Measurements from ENCODE around the gene SLC19A1. TPM values are rescaled to one million over a fixed set of nuclear protein-coding genes. Genes with fewer than 3 reads are reported as not detected.

SLC19A1 gene
- total RNA-seq, 6 experiments from 2014 or later = 4.5 to 24.5 (median 15.7) TPM

DNA sequence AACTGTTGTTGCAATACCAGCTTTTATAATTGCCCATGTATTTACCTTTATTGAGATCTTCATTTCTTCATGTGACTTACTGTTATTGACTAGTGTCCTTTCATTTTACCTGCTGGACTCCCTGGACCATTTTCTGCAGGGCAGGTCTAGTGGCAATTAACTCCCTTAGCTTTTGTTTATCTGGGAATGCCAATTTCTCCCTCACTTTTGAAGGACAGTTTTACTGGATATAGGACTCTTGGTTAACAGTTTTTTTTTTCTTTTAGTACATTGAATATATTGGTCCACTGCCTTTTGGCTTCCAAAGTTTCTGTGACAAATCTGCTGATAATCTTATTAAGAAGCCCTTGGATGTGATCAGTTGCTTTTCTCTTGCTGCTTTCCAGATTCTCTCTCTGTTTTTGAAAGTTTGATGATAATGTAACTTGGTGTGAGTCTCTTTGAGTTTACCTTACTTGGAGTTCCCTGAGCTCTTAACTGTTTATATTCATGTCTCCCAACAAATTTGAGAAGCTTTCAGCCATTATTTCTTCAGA lies 80.4 kb downstream of the SLC19A1 start:
- intact Hi-C loops (cut with DNase I) = no loop called here
- H3K4me1 ChIP-seq = peaks cover 0 to 69% (median 37%) of the 10 kb centered on the region in 4 donors

DNA sequence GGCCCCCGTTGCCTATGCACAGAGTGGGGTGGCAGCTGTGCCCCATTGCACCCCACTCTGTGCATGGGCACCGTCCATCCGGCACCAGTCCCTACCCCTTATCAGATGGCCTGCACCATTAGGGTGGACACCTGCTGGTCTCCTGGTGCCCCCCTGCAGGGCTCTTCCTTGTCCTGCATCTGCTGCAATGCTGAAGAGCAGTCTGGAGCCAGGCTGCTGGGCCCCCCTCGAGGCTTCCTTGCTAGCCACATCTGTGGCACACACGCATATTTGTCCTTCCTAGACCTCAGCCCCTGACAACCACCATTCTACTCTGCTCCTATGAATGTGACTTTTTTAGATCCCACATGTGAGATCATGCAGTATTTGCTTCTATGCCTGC lies 80.9 kb downstream of the SLC19A1 start:
- intact Hi-C loops (cut with DNase I) = no loop called here
- Histone ChIP-seq H3K4me3 (peak overlapping the region in 2 of 3 donors; percentile 3 to 10), H3K27me3 (no peaks in the 10 kb centered on the region), H3K9me3 (no peaks in the 10 kb centered on the region), H3K4me1 (peaks cover 0 to 65% (median 35%) of the 10 kb centered on the region in 4 donors), H3K36me3 (peaks cover 0 to 14% (median 0%) of the 10 kb centered on the region in 4 donors), H3K27ac (peak overlapping the region; percentile 9 to 44 (median 9))
- ATAC-seq = no peak
- TF ChIP-seq, protein P1, sequence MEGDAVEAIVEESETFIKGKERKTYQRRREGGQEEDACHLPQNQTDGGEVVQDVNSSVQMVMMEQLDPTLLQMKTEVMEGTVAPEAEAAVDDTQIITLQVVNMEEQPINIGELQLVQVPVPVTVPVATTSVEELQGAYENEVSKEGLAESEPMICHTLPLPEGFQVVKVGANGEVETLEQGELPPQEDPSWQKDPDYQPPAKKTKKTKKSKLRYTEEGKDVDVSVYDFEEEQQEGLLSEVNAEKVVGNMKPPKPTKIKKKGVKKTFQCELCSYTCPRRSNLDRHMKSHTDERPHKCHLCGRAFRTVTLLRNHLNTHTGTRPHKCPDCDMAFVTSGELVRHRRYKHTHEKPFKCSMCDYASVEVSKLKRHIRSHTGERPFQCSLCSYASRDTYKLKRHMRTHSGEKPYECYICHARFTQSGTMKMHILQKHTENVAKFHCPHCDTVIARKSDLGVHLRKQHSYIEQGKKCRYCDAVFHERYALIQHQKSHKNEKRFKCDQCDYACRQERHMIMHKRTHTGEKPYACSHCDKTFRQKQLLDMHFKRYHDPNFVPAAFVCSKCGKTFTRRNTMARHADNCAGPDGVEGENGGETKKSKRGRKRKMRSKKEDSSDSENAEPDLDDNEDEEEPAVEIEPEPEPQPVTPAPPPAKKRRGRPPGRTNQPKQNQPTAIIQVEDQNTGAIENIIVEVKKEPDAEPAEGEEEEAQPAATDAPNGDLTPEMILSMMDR (IDR thresholded peaks at IDR 0.05) = no peak
- no peak for TF ChIP-seq POLR2A (IDR thresholded peaks at IDR 0.05)
- no peak for DNase-seq
- WGBS (ENCODE audit: insufficient coverage, low coverage, low lambda C conversion rate, missing lambda C conversion rate) = 46% methylated on average over 3 of the region's 5 CpGs

More for the DNA sequence above, 80.4 kb downstream of the SLC19A1 start:
- no peak overlapping the region for H3K4me3 ChIP-seq
- H3K36me3 ChIP-seq = peaks cover 0 to 14% (median 0%) of the 10 kb centered on the region in 4 donors
- TF ChIP-seq, protein P1 (IDR thresholded peaks at IDR 0.05) = no peak
- TF ChIP-seq POLR2A (IDR thresholded peaks at IDR 0.05) = no peak
- DNase-seq (no peak), ATAC-seq (no peak)
- H3K27ac ChIP-seq = no peak overlapping the region
- no peaks in the 10 kb centered on the region for H3K9me3 ChIP-seq
- H3K27me3 ChIP-seq = no peaks in the 10 kb centered on the region

DNA sequence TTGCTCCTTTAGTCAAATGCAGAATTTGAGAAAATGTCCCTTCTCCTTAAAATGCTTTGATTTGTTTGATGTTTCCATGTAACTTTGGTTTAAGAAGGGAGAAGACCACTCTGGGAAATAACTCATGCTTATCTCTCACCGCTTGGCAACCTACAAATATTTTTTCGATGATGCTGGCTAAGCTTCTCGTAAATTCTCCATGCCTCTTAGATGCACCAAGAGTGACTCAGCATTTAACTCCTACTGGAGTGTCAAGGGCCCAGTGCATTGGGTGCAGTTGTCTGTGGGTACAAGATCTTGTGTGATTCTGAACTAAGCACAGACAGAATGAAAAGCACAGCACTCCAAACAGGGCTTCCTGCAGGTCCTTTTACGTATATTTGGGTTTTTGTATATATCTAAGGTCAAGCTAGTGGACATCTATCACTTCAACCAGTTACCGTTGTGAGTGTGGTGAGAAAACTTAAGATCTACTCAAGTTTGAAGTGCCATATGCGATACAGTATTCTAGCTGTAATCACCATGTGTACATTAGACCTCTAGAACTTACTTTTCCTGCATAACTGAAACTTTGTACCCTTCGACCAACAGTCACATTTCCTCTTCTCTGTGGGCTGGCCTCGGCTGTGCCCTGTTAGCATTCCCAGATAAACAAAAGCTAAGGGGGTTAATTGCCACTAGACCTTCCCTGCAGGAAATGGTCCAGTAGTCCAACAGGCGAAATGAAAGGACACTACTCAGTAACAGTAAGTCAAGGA lies 81.5 kb downstream of the SLC19A1 start:
- peaks cover 0 to 14% (median 0%) of the 10 kb centered on the region in 4 donors for H3K36me3 ChIP-seq
- peak; percentile 16 to 50 (median 22) for ATAC-seq
- peaks cover 0 to 59% (median 33%) of the 10 kb centered on the region in 4 donors for H3K4me1 ChIP-seq
- peak overlapping the region in 2 of 3 donors; percentile 3 to 79 for H3K4me3 ChIP-seq
- H3K27me3 ChIP-seq = no peaks in the 10 kb centered on the region
- no peaks in the 10 kb centered on the region for H3K9me3 ChIP-seq
- peak in 1 of 3 donors; percentile 24 for DNase-seq
- TF ChIP-seq POLR2A (IDR thresholded peaks at IDR 0.05) = no peak
- TF ChIP-seq, protein P1 (IDR thresholded peaks at IDR 0.05) = no peak
- 35% methylated on average over 9 of the region's 9 CpGs for WGBS (ENCODE audit: insufficient coverage, low coverage, low lambda C conversion rate, missing lambda C conversion rate)
- peak overlapping the region; percentile 9 to 47 (median 44) for H3K27ac ChIP-seq
- intact Hi-C loops (cut with DNase I) = no loop called here

DNA sequence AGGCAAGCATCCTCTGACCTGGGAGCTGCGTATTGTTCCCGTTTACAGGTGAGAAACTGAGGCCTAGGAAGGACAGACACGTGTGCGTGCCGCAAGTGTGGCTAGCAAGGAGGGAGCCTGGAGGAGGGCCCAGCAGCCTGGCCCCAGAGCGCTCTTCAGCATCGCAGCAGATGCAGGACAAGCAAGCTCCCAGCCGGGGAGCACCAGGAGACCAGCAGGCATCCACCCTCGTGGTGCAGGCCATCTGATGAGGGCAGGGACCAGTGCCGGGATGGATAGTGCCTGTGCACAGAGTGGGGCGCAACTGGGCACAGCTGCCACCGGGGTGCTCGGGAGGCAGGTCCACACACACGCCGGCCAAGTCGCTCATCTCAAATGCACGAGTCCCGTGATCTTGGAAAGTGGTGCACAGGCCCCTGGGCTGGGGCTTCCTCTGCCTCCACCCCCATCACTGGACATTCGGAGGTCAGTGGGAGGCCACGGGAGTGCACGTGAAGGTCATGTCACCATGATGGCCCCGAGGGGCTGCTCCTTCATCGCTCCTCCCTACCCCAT lies 82.2 kb downstream of the SLC19A1 start:
- DNase-seq = peak in 2 of 3 donors; percentile 33 to 54
- ATAC-seq = peak in 1 of 4 donors; percentile 2
- peaks cover 0 to 56% (median 30%) of the 10 kb centered on the region in 4 donors for H3K4me1 ChIP-seq
- no peak for TF ChIP-seq POLR2A (IDR thresholded peaks at IDR 0.05)
- TF ChIP-seq, protein P1 (IDR thresholded peaks at IDR 0.05) = no peak
- H3K27me3 ChIP-seq = no peaks in the 10 kb centered on the region
- WGBS (ENCODE audit: insufficient coverage, low coverage, low lambda C conversion rate, missing lambda C conversion rate) = 39% methylated on average over 6 of the region's 23 CpGs
- H3K27ac ChIP-seq = peak overlapping the region; percentile 5 to 47 (median 44)
- peak overlapping the region in 1 of 3 donors; percentile 79 for H3K4me3 ChIP-seq
- intact Hi-C loops (cut with DNase I) = no loop called here
- peaks cover 0 to 14% (median 0%) of the 10 kb centered on the region in 4 donors for H3K36me3 ChIP-seq
- H3K9me3 ChIP-seq = no peaks in the 10 kb centered on the region

All from right lobe of liver (tissue), 6 donors.